GM12878 (cell line): ENCODE measurements around the gene MTHFD1. TPM values are rescaled to one million over a fixed set of nuclear protein-coding genes. Genes with fewer than 3 reads are reported as not detected.

Experiments
- ATAC-seq: fragments of 200-7000 bp; cut with Tn5 transposase; 3 replicates; pipeline ENCODE4 v1.9.1; 2020; ENCODE audit warnings: mild to moderate bottlenecking, moderate library complexity
- BruUV-seq: library from RNA; stranded (reverse); fragments of 400-500 nt; replicated peaks from 2 replicates; lab custom pipeline; 2021; lab: Mats Ljungman, UMichigan
- CTCF ChIA-PET: fragments of 300-600 bp; sonication (Branson Sonifier 250); formaldehyde crosslinking; extraction: SDS; loops from one replicate; lab custom pipeline; 2021; ENCODE audit warnings: inconsistent platforms; lab: Yijun Ruan, JAX
- POLR2A ChIA-PET: fragments of 350-600 bp; formaldehyde crosslinking; extraction: SDS; loops from one replicate; lab custom pipeline; 2021; ENCODE audit warnings: inconsistent platforms; lab: Charles Lee
- RAD21 ChIA-PET: fragments of 300-600 bp; sonication (Branson Sonifier 250); formaldehyde crosslinking; loops from one replicate; lab custom pipeline; 2023; ENCODE audit warnings: antibody characterized with exemption; ENCODE audit not compliant: unreplicated experiment; lab: Charles Lee
- SMC1A ChIA-PET: fragments of 300-600 bp; sonication (Branson Sonifier 250); formaldehyde crosslinking; loops from one replicate; lab custom pipeline; 2023; ENCODE audit not compliant: unreplicated experiment, uncharacterized antibody; lab: Charles Lee
- DNase-seq: peaks from one replicate; pipeline ENCODE4 v3.0.0-alpha.2; 2011; ENCODE audit warnings: low read depth, low spot score
- FAIRE-seq: peaks from 3 replicates; lab custom pipeline; 2011; peaks lifted over from hg19 to GRCh38; lab: Jason Lieb, UNC
- H2AFZ ChIP-seq: 2 replicates; pipeline ENCODE4 v1.6.0; 2011; ENCODE audit warnings: low read depth, low read length, control low read depth; ENCODE audit not compliant: control insufficient read depth
- H3K27ac ChIP-seq: 2 replicates; pipeline ENCODE4 v1.5.1; 2011; ENCODE audit warnings: control low read depth; ENCODE audit not compliant: control insufficient read depth, insufficient read depth
- H3K27me3 ChIP-seq, 2 experiments: replicated peaks in 1 of 2; 2 replicates each; pipeline versions ENCODE4 v1.6.0 to v1.6.1; 2011; ENCODE audit warnings: low read length in 1 of 2; ENCODE audit not compliant: control insufficient read depth in 2 of 2, insufficient read depth in 2 of 2
- H3K36me3 ChIP-seq, 2 experiments: 2 replicates each; pipeline ENCODE4 v1.5.1; 2011; ENCODE audit warnings: low read length in 1 of 2; ENCODE audit not compliant: control insufficient read depth in 2 of 2, insufficient read depth in 2 of 2
- H3K4me1 ChIP-seq: 2 replicates; pipeline ENCODE4 v1.6.1; 2011; ENCODE audit warnings: mild to moderate bottlenecking, low read length, moderate library complexity, mixed read lengths; ENCODE audit not compliant: control insufficient read depth, insufficient read depth
- H3K4me2 ChIP-seq: 2 replicates; pipeline ENCODE4 v1.6.0; 2011; ENCODE audit warnings: control low read depth; ENCODE audit not compliant: control insufficient read depth, insufficient read depth
- H3K4me3 ChIP-seq: fragments of 200-600 bp; sonication (generic); 2 replicates; pipeline ENCODE4 v1.5.1; 2016
- H3K79me2 ChIP-seq: 2 replicates; pipeline ENCODE4 v1.6.0; 2011; ENCODE audit warnings: low read length; ENCODE audit not compliant: control insufficient read depth, insufficient read depth
- H3K9ac ChIP-seq: 2 replicates; pipeline ENCODE4 v1.8.0; 2011; ENCODE audit warnings: low read length, control low read depth, mixed read lengths; ENCODE audit not compliant: control insufficient read depth, insufficient read depth
- H3K9me3 ChIP-seq: replicated peaks from 3 replicates; pipeline ENCODE4 v1.5.1; 2011; ENCODE audit warnings: mild to moderate bottlenecking, low read length; ENCODE audit not compliant: control insufficient read depth, insufficient read depth
- H4K20me1 ChIP-seq: 2 replicates; pipeline ENCODE4 v1.6.0; 2011; ENCODE audit not compliant: control insufficient read depth, insufficient read depth
- BHLHE40 ChIP-seq, 2 experiments: fragments of 450-650 bp in 1 of 2; IDR thresholded peaks; 2 replicates each; pipeline ENCODE4 v1.6.1; 2011 to 2017; ENCODE audit warnings: low read depth in 2 of 2, borderline replicate concordance in 1 of 2, improper control_type of control experiment in 1 of 2, low read length in 1 of 2, mild to moderate bottlenecking in 1 of 2
- NR2C1 ChIP-seq: fragments of 450-650 bp; IDR thresholded peaks from 2 replicates; pipeline ENCODE4 v1.6.1; 2017; ENCODE audit warnings: antibody characterized with exemption, mild to moderate bottlenecking, moderate library complexity
- NR2F1 ChIP-seq: fragments of 450-650 bp; conservative IDR thresholded peaks from 2 replicates; pipeline ENCODE4 v1.6.1; 2017; ENCODE audit warnings: mild to moderate bottlenecking
- RAD21 ChIP-seq: IDR thresholded peaks from 2 replicates; pipeline ENCODE4 v1.6.1; 2011; ENCODE audit warnings: mild to moderate bottlenecking, low read depth, low read length, moderate library complexity; ENCODE audit not compliant: insufficient read depth
- STAT3 ChIP-seq: IDR thresholded peaks from 2 replicates; pipeline ENCODE4 v1.6.1; 2011; ENCODE audit warnings: low read depth, low read length, improper control_type of control experiment
- SUZ12 ChIP-seq: fragments of 200-600 bp; sonication (generic); IDR thresholded peaks from one replicate; pipeline ENCODE4 v1.6.1; 2018; ENCODE audit warnings: antibody characterized with exemption, mild to moderate bottlenecking; ENCODE audit not compliant: unreplicated experiment
- WGBS: methylation state at CpG from one replicate; pipeline ENCODE4 v1.1.6; 2016; ENCODE audit warnings: low lambda C conversion rate; ENCODE audit not compliant: insufficient replicate concordance, insufficient coverage; ENCODE audit errors: missing lambda C conversion rate; 5-methylcytosine and 5-hydroxymethylcytosine counted together
- in situ Hi-C: fragments of 300-500 bp; cut with MboI; formaldehyde crosslinking; loops from 9 replicates; pipeline ENCODE4 v1.14.3; 2018; ENCODE audit warnings: mixed read lengths
- intact Hi-C: fragments of 100-400 bp; cut with micrococcal nuclease; formaldehyde crosslinking; loops from one replicate; pipeline ENCODE4 v1.14.2; 2022; ENCODE audit not compliant: unreplicated experiment
- polyA plus RNA-seq, 11 experiments: library from polyadenylated mRNA; depleted of rRNA in 4 of 11; unstranded in 6 of 11; stranded (reverse) in 5 of 11; fragments of >200 nt; fragmentation: Nextera tagmentation in 4 of 11; fragmentation: Illumina TruSeq in 1 of 11; extraction: Ambion mirVana in 4 of 11; extraction: Trizol in 1 of 11; gene quantifications; 1 replicate in 1 of 11; 2 replicates in 10 of 11; pipeline versions ENCODE4 v1.2.1 to v1.2.3, GENCODE V29; 2011 to 2016; ENCODE audit warnings: inconsistent platforms in 2 of 11, missing spikeins in 2 of 11, low read depth in 1 of 11
- total RNA-seq, 4 experiments: library from RNA; depleted of rRNA in 3 of 4; stranded (reverse); fragments of >200 nt in 3 of 4; fragmentation: Illumina TruSeq in 1 of 4; extraction: Trizol in 1 of 4; gene quantifications; 2 replicates each; pipeline versions ENCODE4 v1.2.1 to v1.2.3, GENCODE V29; 2013 to 2021

Gene MTHFD1
- total and polyA plus RNA-seq, 10 of the 15 experiments (the other 5 are each of a cell fraction or from before 2014, with no cell fraction given), result 99.3 to 310 (median 173) TPM

DNA sequence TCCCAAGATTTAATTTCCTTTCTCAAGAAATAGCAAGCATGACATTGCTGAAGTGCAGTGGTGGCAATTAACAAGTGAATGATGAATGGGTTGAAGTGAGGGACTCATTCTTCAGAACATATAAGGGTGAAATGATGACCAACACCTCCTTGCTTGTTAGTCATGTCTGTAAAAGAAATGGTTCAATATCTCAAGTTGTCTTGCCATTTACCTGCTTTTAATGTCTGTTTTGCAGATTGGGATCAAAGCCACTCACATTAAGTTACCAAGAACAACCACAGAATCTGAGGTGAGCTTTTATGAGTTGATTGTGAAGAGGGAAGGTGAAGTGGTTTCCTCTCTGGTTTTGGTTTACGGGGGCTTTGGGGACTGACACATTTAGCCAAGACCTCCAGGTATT is 24.1 kb downstream of the MTHFD1 start (continued):
- TF ChIP-seq STAT3, result no peak

DNA sequence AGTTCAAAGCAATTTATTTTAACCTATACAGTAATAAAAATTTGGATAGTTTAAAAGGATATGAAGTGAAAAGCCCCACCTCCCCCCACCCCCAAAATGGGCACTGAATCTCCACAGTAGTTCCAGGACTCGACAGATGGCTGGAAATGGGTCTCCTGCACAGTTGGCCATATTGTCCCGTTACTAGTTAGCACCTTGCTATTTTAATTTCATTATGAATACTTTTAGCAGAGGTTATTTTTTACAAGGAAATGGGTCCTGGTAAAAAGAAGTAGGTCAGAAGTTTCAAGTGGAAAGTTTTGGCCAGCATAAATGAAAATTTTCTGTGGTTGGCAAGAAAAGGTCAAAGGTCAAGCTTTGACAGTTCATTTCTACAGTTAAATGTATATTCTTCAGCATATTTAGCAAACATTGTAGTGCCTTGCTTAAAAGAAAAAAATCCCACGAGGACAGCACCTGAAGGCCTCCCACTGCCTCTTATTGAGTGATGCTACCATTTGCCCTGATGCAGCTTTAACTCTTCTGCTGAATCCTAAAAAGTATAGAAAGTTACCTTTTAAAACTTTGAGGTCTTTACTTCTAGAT is 28.3 kb downstream of the MTHFD1 start:
- no TSS peak for BruUV-seq
- Histone ChIP-seq H3K27ac (no peak overlapping the region), H3K9me3 (no peaks in the 10 kb centered on the region), H3K4me3 (no peak overlapping the region), H3K36me3 (peaks cover 22 to 35% of the 10 kb centered on the region in 2 experiments), H3K4me2 (no peak overlapping the region), H3K9ac (no peak overlapping the region), H3K27me3 (no peaks in the 10 kb centered on the region), H3K79me2 (no peaks in the 10 kb centered on the region), H3K4me1 (no peaks in the 10 kb centered on the region), H2AFZ (no peak overlapping the region), H4K20me1 (no peaks in the 10 kb centered on the region)
- TF ChIP-seq BHLHE40 (IDR thresholded peaks at IDR 0.05; ENCODE audit: borderline replicate concordance in 1 of 2, low read depth in 2 of 2, low read length in 1 of 2), result no peak
- no peak for TF ChIP-seq SUZ12
- no peak for TF ChIP-seq RAD21
- no peak for TF ChIP-seq STAT3
- peak; percentile 88 for TF ChIP-seq NR2F1
- peak; percentile 82 for TF ChIP-seq NR2C1
- CTCF ChIA-PET, result interaction anchor here (0.8 to 4.7 kb wide), 8 partner anchors 14 to 475 kb away, joined by 3 to 38 read pairs (median 3); no protein-coding TSS in a partner anchor
- intact Hi-C loops (no loop called here), in situ Hi-C loops (no loop called here)
- POLR2A ChIA-PET, result no interaction called here
- DNase-seq (no peak), FAIRE-seq (no peak), ATAC-seq (no peak)
- RAD21 ChIA-PET, result interaction anchor here (0.7 kb wide), 2 partner anchors 23 to 51 kb away, joined by 3 read pairs; no protein-coding TSS in a partner anchor
- 17% methylated on average over 3 of the region's 3 CpGs for WGBS
- SMC1A ChIA-PET, result interaction anchor here (0.9 to 4.8 kb wide), 3 partner anchors 18 to 95 kb away, joined by 3 to 21 read pairs (median 4); no protein-coding TSS in a partner anchor
